Measurements from ENCODE around the gene DDT. TPM values are rescaled to one million over a fixed set of nuclear protein-coding genes. Genes with fewer than 3 reads are reported as not detected.

Gene DDT
- total and polyA plus RNA-seq, 4 donors: 111 to 268 (median 175) TPM

DNA sequence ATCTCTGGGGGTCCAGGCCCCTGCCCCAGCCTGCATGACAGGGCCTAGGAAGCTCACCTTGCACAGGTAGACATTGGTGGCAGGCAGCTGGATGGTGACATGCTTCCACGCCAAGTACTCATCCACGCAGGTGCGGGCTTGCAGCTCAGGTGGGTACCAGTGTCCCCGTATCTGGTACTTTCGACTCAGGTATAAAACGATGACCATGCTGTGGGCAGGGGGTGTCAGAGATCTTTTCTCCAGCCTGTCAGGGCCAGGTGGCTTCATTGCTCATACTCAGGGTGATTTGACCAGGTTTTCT lies 32.6 kb upstream of the DDT start:
- H3K4me3 ChIP-seq: no peak overlapping the region
- TF ChIP-seq CTCF (IDR thresholded peaks at IDR 0.05; ENCODE audit: control extremely low read depth, extremely low read depth): no peak
- 84 to 98% methylated on average over 6 of the region's 6 CpGs for WGBS, 2 donors
- H3K27ac ChIP-seq (ENCODE audit: low read depth in 1 of 2, low read length in 1 of 2): no peak overlapping the region
- no peaks in the 10 kb centered on the region for H3K9me3 ChIP-seq (ENCODE audit: control insufficient read depth in 4 of 4, insufficient read depth in 3 of 4, low read length in 3 of 4)
- DNase-seq: no peak
- no peaks in the 10 kb centered on the region for H3K4me1 ChIP-seq (ENCODE audit: control insufficient read depth in 5 of 5, insufficient read depth in 5 of 5, low read length in 5 of 5)
- H3K27me3 ChIP-seq (ENCODE audit: control insufficient read depth in 3 of 3, insufficient read depth in 3 of 3, low read length in 2 of 3): no peaks in the 10 kb centered on the region
- H3K36me3 ChIP-seq (ENCODE audit: control insufficient read depth in 4 of 4, insufficient read depth in 4 of 4, low read length in 4 of 4): no peaks in the 10 kb centered on the region
- ATAC-seq (ENCODE audit: insufficient read depth, low FRiP score): no peak
- H3K9ac ChIP-seq (ENCODE audit: insufficient read depth in 1 of 2, low read length in 2 of 2): no peak overlapping the region

- Histone ChIP-seq H3K27me3 (ENCODE audit: control insufficient read depth in 3 of 3, insufficient read depth in 3 of 3, low read length in 2 of 3) (no peaks in the 10 kb centered on the region), H3K36me3 (ENCODE audit: control insufficient read depth in 4 of 4, insufficient read depth in 4 of 4, low read length in 4 of 4) (no peaks in the 10 kb centered on the region), H3K9ac (ENCODE audit: insufficient read depth in 1 of 2, low read length in 2 of 2) (no peak overlapping the region), H3K9me3 (ENCODE audit: control insufficient read depth in 4 of 4, insufficient read depth in 3 of 4, low read length in 3 of 4) (no peaks in the 10 kb centered on the region), H3K4me1 (ENCODE audit: control insufficient read depth in 5 of 5, insufficient read depth in 5 of 5, low read length in 5 of 5) (no peaks in the 10 kb centered on the region), H3K27ac (ENCODE audit: low read depth in 1 of 2, low read length in 1 of 2) (no peak overlapping the region), H3K4me3 (no peak overlapping the region)
- no peak for DNase-seq
- WGBS, 2 donors: 74 to 96% methylated on average over 10 of the region's 10 CpGs
- TF ChIP-seq CTCF (IDR thresholded peaks at IDR 0.05; ENCODE audit: control extremely low read depth, extremely low read depth): no peak
- no peak for ATAC-seq (ENCODE audit: insufficient read depth, low FRiP score)
These were observed 32.1 kb upstream of the DDT start for GRCh38 chr22:24006207-24006913.

DNA sequence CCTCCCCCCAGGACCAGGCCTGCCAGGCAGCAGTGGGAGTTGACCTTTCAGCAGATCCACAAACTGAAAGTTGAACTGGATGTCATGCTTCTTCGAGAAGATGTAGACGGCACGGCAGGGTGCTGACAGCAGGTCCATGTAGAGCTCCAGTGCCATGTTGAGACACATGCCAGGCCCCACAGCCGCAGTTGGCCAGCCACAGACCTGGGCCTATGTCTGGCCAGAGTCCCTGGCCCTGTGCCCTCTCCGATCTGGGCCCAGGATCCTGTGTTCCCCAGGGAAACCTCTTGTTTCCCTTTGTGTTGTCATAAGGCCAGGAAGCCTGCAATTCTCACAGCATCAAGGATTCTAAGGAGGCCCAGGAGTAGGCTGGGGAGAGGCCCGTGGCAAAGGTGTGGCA lies 31.0 kb upstream of the DDT start, which contains the start of gene GSTT4:
TSS of gene GSTT4 (minus strand) at position 253 of the 400 bp plus-strand sequence. CDS start at position 156, 97 bp downstream.
- H3K4me3 ChIP-seq: no peak within 1 kb of the TSS
- DNase-seq: no peak
- H3K9ac ChIP-seq (ENCODE audit: insufficient read depth in 1 of 2, low read length in 2 of 2): no peak within 1 kb of the TSS
- no peak for ATAC-seq (ENCODE audit: insufficient read depth, low FRiP score)
- TF ChIP-seq CTCF (IDR thresholded peaks at IDR 0.05; ENCODE audit: control extremely low read depth, extremely low read depth): no peak
- H3K27me3 ChIP-seq (ENCODE audit: control insufficient read depth in 3 of 3, insufficient read depth in 3 of 3, low read length in 2 of 3): no peaks in the 10 kb centered on the region
- no peak within 1 kb of the TSS for H3K27ac ChIP-seq (ENCODE audit: low read depth in 1 of 2, low read length in 1 of 2)
- no peaks in the 10 kb centered on the region for H3K9me3 ChIP-seq (ENCODE audit: control insufficient read depth in 4 of 4, insufficient read depth in 3 of 4, low read length in 3 of 4)
- no peaks in the 10 kb centered on the region for H3K36me3 ChIP-seq (ENCODE audit: control insufficient read depth in 4 of 4, insufficient read depth in 4 of 4, low read length in 4 of 4)
- H3K4me1 ChIP-seq (ENCODE audit: control insufficient read depth in 5 of 5, insufficient read depth in 5 of 5, low read length in 5 of 5): no peaks in the 10 kb centered on the region
- 80 to 88% methylated on average over 6 of the region's 6 CpGs for WGBS, 2 donors

DNA sequence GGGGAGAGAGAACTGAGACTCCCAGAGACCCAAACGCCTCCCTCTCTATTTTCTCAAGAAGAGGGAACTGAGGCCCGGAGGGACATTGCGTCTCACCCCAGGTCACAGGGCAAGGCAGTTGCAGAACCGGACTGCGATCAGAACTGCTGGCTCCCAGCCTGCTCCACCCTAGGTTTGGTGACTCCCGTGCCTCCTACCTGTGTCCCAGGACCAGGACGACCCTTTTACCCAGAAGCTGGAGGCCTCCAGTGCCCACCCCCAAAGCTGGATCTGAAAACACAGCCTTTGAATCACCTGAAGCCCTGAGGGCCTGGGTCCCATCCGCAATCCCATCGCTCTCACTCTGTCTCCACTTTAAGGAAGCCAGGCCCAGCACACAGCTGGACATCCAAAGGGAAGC lies 29.6 kb upstream of the DDT start:
- no peak for ATAC-seq (ENCODE audit: insufficient read depth, low FRiP score)

More for the DNA sequence above, 29.6 kb upstream of the DDT start:
- Histone ChIP-seq H3K36me3 (ENCODE audit: control insufficient read depth in 4 of 4, insufficient read depth in 4 of 4, low read length in 4 of 4) (no peaks in the 10 kb centered on the region), H3K27ac (ENCODE audit: low read depth in 1 of 2, low read length in 1 of 2) (no peak overlapping the region), H3K4me3 (no peak overlapping the region), H3K9ac (ENCODE audit: insufficient read depth in 1 of 2, low read length in 2 of 2) (no peak overlapping the region), H3K9me3 (ENCODE audit: control insufficient read depth in 4 of 4, insufficient read depth in 3 of 4, low read length in 3 of 4) (no peaks in the 10 kb centered on the region), H3K4me1 (ENCODE audit: control insufficient read depth in 5 of 5, insufficient read depth in 5 of 5, low read length in 5 of 5) (no peaks in the 10 kb centered on the region), H3K27me3 (ENCODE audit: control insufficient read depth in 3 of 3, insufficient read depth in 3 of 3, low read length in 2 of 3) (no peaks in the 10 kb centered on the region)
- no peak for TF ChIP-seq CTCF (IDR thresholded peaks at IDR 0.05; ENCODE audit: control extremely low read depth, extremely low read depth)
- 84 to 90% methylated on average over 9 of the region's 9 CpGs for WGBS, 2 donors
- DNase-seq: no peak
